WTC11 (cell line): ENCODE measurements around the gene B2M.
"Not testable (repeated sequence)": the region's sequence is repeated elsewhere in the genome, so short reads cannot be mapped to it uniquely, and the experiment has no call there.

Experiments used
- CBFB ChIP-seq: sonication (generic); formaldehyde crosslinking; IDR thresholded peaks from 2 replicates; pipeline ENCODE4 v1.8.1; 2022; ENCODE audit warnings: mild to moderate bottlenecking, low read depth, missing genetic modification reagents
- JUN ChIP-seq: sonication (generic); formaldehyde crosslinking; IDR thresholded peaks from 2 replicates; pipeline ENCODE4 v1.8.0; 2023; ENCODE audit warnings: mild to moderate bottlenecking, missing genetic modification reagents
- MLX ChIP-seq: sonication (generic); formaldehyde crosslinking; IDR thresholded peaks from 2 replicates; pipeline ENCODE4 v1.8.1; 2023; ENCODE audit warnings: mild to moderate bottlenecking, missing genetic modification reagents, moderate library complexity
- NFE2L1 ChIP-seq: sonication (generic); formaldehyde crosslinking; IDR thresholded peaks from 2 replicates; pipeline ENCODE4 v1.8.1; 2023; ENCODE audit warnings: missing genetic modification reagents
- ZBTB43 ChIP-seq: sonication (generic); formaldehyde crosslinking; IDR thresholded peaks from 2 replicates; pipeline ENCODE4 v1.8.1; 2023; ENCODE audit warnings: mild to moderate bottlenecking, missing genetic modification reagents
- ZNF121 ChIP-seq: sonication (generic); formaldehyde crosslinking; IDR thresholded peaks from 2 replicates; pipeline ENCODE4 v1.8.0; 2023; ENCODE audit warnings: missing genetic modification reagents
- TF ChIP-seq, protein P1 (sequence below): fragments of 200-600 bp; IDR thresholded peaks from 2 replicates; pipeline ENCODE4 v1.8.0; 2022; ENCODE audit warnings: antibody characterized with exemption
- TF ChIP-seq, protein P2 (sequence below): sonication (generic); formaldehyde crosslinking; IDR thresholded peaks from 2 replicates; pipeline ENCODE4 v1.8.1; 2023; ENCODE audit warnings: mild to moderate bottlenecking, missing genetic modification reagents, moderate library complexity

- TF ChIP-seq, protein P1, sequence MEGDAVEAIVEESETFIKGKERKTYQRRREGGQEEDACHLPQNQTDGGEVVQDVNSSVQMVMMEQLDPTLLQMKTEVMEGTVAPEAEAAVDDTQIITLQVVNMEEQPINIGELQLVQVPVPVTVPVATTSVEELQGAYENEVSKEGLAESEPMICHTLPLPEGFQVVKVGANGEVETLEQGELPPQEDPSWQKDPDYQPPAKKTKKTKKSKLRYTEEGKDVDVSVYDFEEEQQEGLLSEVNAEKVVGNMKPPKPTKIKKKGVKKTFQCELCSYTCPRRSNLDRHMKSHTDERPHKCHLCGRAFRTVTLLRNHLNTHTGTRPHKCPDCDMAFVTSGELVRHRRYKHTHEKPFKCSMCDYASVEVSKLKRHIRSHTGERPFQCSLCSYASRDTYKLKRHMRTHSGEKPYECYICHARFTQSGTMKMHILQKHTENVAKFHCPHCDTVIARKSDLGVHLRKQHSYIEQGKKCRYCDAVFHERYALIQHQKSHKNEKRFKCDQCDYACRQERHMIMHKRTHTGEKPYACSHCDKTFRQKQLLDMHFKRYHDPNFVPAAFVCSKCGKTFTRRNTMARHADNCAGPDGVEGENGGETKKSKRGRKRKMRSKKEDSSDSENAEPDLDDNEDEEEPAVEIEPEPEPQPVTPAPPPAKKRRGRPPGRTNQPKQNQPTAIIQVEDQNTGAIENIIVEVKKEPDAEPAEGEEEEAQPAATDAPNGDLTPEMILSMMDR: not testable (repeated sequence)
- not testable (repeated sequence) for TF ChIP-seq JUN (CRISPR knock-in tag); NFE2L1 (CRISPR knock-in tag); CBFB (CRISPR knock-in tag); ZNF121; MLX (CRISPR knock-in tag); ZBTB43
- TF ChIP-seq, protein P2, sequence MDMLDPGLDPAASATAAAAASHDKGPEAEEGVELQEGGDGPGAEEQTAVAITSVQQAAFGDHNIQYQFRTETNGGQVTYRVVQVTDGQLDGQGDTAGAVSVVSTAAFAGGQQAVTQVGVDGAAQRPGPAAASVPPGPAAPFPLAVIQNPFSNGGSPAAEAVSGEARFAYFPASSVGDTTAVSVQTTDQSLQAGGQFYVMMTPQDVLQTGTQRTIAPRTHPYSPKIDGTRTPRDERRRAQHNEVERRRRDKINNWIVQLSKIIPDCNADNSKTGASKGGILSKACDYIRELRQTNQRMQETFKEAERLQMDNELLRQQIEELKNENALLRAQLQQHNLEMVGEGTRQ (CRISPR knock-in tag): not testable (repeated sequence)
These were observed 22.0 kb upstream of the B2M start for GRCh38 chr15:44689318-44689717.
